ENCODE results near the gene ZCCHC24. TPM values are rescaled to one million over a fixed set of nuclear protein-coding genes. Genes with fewer than 3 reads are reported as not detected.

ZCCHC24 gene
- total and polyA plus RNA-seq, 3 donors from 2014 or later: 27.7 to 38.6 (median 31.3) TPM

DNA sequence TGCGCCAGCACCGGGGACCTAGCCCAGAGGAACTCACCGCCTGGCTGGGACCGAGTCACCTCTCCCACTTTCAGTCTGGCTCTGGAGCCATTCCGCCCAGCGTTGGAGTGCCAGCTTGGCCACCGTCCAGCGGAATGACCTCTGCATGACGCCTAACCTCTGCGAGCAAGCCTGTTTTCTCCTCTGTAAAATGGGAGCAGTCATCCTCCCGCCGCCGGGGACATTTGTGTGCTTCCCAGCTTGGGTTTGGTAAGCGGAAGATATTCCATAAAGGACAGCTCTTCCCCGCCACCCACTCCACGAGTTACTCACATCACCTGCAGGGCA is 1.3 kb upstream of the ZCCHC24 start:
- H3K36me3 ChIP-seq (ENCODE audit: low read depth, missing control alignments): no peaks in the 10 kb centered on the region
- H3K27me3 ChIP-seq: no peaks in the 10 kb centered on the region
- DNase-seq: peak; percentile 78
- peak overlapping the region; percentile 81 to 96 for H3K4me3 ChIP-seq
- WGBS, 2 donors: 22 to 35% methylated on average over 10 to 16 of the region's 16 CpGs
- TF ChIP-seq CTCF (IDR thresholded peaks at IDR 0.05) (no peak), POLR2A (IDR thresholded peaks at IDR 0.05) (no peak)
- peak overlapping the region in 1 of 2 donors; percentile 83 for H3K27ac ChIP-seq
- no peaks in the 10 kb centered on the region for H3K9me3 ChIP-seq
- intact Hi-C loops (cut with DNase I; ENCODE audit: low total_unique reads): no loop called here
- peaks cover 30% of the 10 kb centered on the region for H3K4me1 ChIP-seq

DNA sequence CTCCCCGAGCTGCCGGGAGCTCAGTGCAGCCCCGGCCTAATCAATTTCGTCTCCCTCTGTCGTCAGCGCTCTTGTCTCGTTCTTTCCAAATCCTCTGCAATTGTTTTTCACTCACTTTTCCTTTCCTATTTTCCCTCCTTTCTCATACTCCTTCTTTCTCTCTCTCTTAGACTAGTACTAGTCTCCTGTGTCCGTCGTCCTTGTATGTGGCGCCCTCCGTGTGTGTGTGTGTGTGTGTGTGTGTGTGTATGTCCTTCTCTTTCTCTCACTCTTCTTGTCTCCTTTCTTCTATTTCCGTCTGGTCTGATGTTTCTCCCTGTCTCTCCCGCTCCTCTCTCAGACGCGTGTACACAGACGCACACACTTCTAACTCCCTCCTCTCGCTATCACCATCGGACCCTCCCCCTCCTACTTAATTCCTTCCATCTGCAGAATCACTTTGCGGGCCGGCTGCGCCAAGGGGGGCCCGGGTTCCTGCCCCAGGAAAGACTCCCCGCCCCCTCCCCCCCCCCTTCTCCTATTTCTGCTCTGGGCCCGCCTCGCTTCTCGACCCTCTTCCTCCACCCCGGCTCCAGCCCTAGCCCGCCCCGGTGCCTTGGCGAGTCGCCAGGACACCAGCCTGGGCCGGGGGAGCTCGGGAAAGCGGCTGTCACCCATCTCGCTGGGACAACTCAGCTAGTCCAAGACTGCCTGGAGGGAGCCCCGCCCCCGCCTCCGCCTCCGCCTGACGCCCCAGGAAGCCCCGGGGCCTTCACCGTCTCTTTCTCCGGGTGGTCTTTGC is 743 bp upstream of the ZCCHC24 start:
- WGBS, 2 donors: 1 to 2% methylated on average over 25 to 39 of the region's 43 CpGs
- peak; percentile 43 for DNase-seq
- Histone ChIP-seq H3K4me3 (peak overlapping the region; percentile 81 to 96), H3K9me3 (no peaks in the 10 kb centered on the region), H3K27me3 (no peaks in the 10 kb centered on the region), H3K27ac (peak overlapping the region; percentile 40 to 83), H3K36me3 (ENCODE audit: low read depth, missing control alignments) (no peaks in the 10 kb centered on the region), H3K4me1 (peaks cover 34% of the 10 kb centered on the region)
- intact Hi-C loops (cut with DNase I; ENCODE audit: low total_unique reads): no loop called here
- TF ChIP-seq POLR2A (IDR thresholded peaks at IDR 0.05): no peak
- TF ChIP-seq CTCF (IDR thresholded peaks at IDR 0.05): no peak

- TF ChIP-seq CTCF (IDR thresholded peaks at IDR 0.05): no peak
- TF ChIP-seq POLR2A (IDR thresholded peaks at IDR 0.05): no peak
- WGBS, 2 donors: 0 to 1% methylated on average over 2 to 28 of the region's 44 CpGs
- Histone ChIP-seq H3K27me3 (no peaks in the 10 kb centered on the region), H3K9me3 (no peaks in the 10 kb centered on the region), H3K36me3 (ENCODE audit: low read depth, missing control alignments) (no peaks in the 10 kb centered on the region), H3K27ac (peak overlapping the region; percentile 80 to 83), H3K4me3 (peak overlapping the region; percentile 81 to 96), H3K4me1 (peaks cover 48% of the 10 kb centered on the region)
- peak; percentile 76 for DNase-seq
- intact Hi-C loops (cut with DNase I; ENCODE audit: low total_unique reads): no loop called here
Observed at GRCh38 chr10:79444199-79445119, 965 bp downstream of the ZCCHC24 start.

- intact Hi-C loops (cut with DNase I; ENCODE audit: low total_unique reads): no loop called here
- TF ChIP-seq CTCF (IDR thresholded peaks at IDR 0.05) (no peak), POLR2A (IDR thresholded peaks at IDR 0.05) (no peak)
- no peak for DNase-seq
- H3K27me3 ChIP-seq: no peaks in the 10 kb centered on the region
- H3K36me3 ChIP-seq (ENCODE audit: low read depth, missing control alignments): no peaks in the 10 kb centered on the region
- peak overlapping the region; percentile 80 to 83 for H3K27ac ChIP-seq
- WGBS, 2 donors: 22 to 25% methylated on average over 11 of the region's 11 CpGs
- peak overlapping the region; percentile 81 to 96 for H3K4me3 ChIP-seq
- H3K9me3 ChIP-seq: no peaks in the 10 kb centered on the region
- H3K4me1 ChIP-seq: peaks cover 56% of the 10 kb centered on the region
Observed at GRCh38 chr10:79443338-79444198, 1.9 kb downstream of the ZCCHC24 start.

All from testis (tissue), 3 donors.